GM18867 (cell line): Measurements from ENCODE around the gene INAFM2.

Experiments
- ATAC-seq: cut with Tn5 transposase; IDR thresholded peaks from one replicate; pipeline ENCODE4 v1.9.1; 2021; ENCODE audit warnings: mild to moderate bottlenecking, moderate library complexity; ENCODE audit not compliant: unreplicated experiment

INAFM2 gene

GRCh38 chr15:40342416-40343320 is 19.2 kb downstream of the INAFM2 start:
- ATAC-seq: no peak

GRCh38 chr15:40343512-40343911 is 20.0 kb downstream of the INAFM2 start:
- ATAC-seq: no peak

GRCh38 chr15:40344217-40344616 is 20.7 kb downstream of the INAFM2 start:
- no peak for ATAC-seq

- ATAC-seq: no peak
Measured at GRCh38 chr15:40344631-40345120, 21.2 kb downstream of the INAFM2 start.

GRCh38 chr15:40345225-40345866 is 21.9 kb downstream of the INAFM2 start:
- ATAC-seq: no peak

GRCh38 chr15:40345867-40346578 is 22.5 kb downstream of the INAFM2 start:
- ATAC-seq: no peak

GRCh38 chr15:40346579-40347558 is 23.4 kb downstream of the INAFM2 start:
- ATAC-seq: no peak

GRCh38 chr15:40347559-40348473 is 24.3 kb downstream of the INAFM2 start:
- ATAC-seq: no peak

- ATAC-seq: no peak
Measured at GRCh38 chr15:40348474-40348870, 25.0 kb downstream of the INAFM2 start.

GRCh38 chr15:40349163-40349562 is 25.7 kb downstream of the INAFM2 start:
- ATAC-seq: no peak

- no peak for ATAC-seq
Measured at GRCh38 chr15:40352281-40352901, 28.9 kb downstream of the INAFM2 start.

GRCh38 chr15:40353697-40354096 is 30.2 kb downstream of the INAFM2 start:
- ATAC-seq: no peak

- ATAC-seq: no peak
Measured at GRCh38 chr15:40354408-40355171, 31.1 kb downstream of the INAFM2 start.

GRCh38 chr15:40355976-40356585 is 32.6 kb downstream of the INAFM2 start:
- no peak for ATAC-seq

- ATAC-seq: no peak
Measured at GRCh38 chr15:40357246-40357645, 33.8 kb downstream of the INAFM2 start.

GRCh38 chr15:40357723-40358470 is 34.4 kb downstream of the INAFM2 start, which contains the start of gene DISP2:
TSS of gene DISP2 (plus strand) at chr15:40358219. CDS start at chr15:40358322, 103 bp downstream.
- peak; percentile 80 for ATAC-seq
